Adrenal gland (tissue), 5 donors: Measurements from ENCODE around the gene CACNA1C.

ENCODE experiments used
- POLR2A ChIP-seq, 2 donors: fragments of 450-650 bp; IDR thresholded peaks; one replicate each; pipeline ENCODE4 v1.6.1; 2017; ENCODE audit warnings: antibody characterized with exemption in 2 of 2, mild to moderate bottlenecking in 2 of 2, moderate library complexity in 1 of 2
- TF ChIP-seq, protein P1 (sequence below), 6 experiments: fragments of 450-650 bp in 4 of 6; fragments of 200-600 bp in 2 of 6; sonication (generic) in 1 of 6; IDR thresholded peaks; 1 replicate in 5 of 6; 2 replicates in 1 of 6; pipeline versions ENCODE4 v1.5.1 to v1.8.0; 2016 to 2021; ENCODE audit warnings: antibody characterized with exemption in 6 of 6, mild to moderate bottlenecking in 2 of 6, moderate library complexity in 1 of 6
- donor health status: DM: no; HTN: no; CAD: no.

DNA sequence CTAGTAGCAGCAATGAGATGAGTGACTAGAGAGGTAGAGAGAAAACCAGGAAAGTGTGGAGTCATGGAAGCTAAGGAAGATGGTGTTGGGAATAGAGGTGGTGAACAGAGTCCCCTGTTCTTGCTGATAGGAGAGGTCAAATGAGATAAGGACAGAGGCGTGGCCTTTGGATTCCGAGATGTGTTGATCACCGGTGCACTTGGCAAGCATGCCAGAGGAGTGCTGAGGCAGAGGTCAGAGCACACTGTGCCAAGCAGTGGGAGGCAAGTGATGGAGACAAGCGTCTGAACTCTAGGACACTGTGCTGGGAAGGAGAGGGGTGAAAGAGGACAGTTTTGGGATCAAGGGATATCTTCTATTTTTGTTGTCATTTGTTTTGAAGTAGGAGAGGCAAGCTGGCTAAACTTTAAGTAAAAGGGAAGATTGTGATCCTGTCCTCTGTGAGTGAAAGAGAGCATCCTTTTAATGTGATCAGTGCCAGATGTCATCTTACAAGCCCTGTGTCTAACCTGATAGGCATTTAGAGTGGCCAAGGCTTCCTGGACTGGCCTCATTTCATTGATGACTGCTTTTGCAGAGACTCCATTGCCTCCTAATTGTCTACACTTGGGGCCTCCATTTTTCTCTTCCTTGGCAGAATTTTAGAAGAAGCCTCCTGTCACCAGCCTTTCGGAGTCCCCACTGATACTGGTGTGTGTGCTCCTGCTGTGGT, 336.4 kb downstream of the CACNA1C start:
- TF ChIP-seq, protein P1, sequence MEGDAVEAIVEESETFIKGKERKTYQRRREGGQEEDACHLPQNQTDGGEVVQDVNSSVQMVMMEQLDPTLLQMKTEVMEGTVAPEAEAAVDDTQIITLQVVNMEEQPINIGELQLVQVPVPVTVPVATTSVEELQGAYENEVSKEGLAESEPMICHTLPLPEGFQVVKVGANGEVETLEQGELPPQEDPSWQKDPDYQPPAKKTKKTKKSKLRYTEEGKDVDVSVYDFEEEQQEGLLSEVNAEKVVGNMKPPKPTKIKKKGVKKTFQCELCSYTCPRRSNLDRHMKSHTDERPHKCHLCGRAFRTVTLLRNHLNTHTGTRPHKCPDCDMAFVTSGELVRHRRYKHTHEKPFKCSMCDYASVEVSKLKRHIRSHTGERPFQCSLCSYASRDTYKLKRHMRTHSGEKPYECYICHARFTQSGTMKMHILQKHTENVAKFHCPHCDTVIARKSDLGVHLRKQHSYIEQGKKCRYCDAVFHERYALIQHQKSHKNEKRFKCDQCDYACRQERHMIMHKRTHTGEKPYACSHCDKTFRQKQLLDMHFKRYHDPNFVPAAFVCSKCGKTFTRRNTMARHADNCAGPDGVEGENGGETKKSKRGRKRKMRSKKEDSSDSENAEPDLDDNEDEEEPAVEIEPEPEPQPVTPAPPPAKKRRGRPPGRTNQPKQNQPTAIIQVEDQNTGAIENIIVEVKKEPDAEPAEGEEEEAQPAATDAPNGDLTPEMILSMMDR (IDR thresholded peaks at IDR 0.05) = no peak
- TF ChIP-seq POLR2A (IDR thresholded peaks at IDR 0.05) = no peak
